HG03095 (cell line): Measurements from ENCODE around the gene NRF1.

Experiments
- ATAC-seq: cut with Tn5 transposase; IDR thresholded peaks from one replicate; pipeline ENCODE4 v1.9.1; 2021; ENCODE audit warnings: moderate library complexity; ENCODE audit not compliant: unreplicated experiment

NRF1 gene

DNA sequence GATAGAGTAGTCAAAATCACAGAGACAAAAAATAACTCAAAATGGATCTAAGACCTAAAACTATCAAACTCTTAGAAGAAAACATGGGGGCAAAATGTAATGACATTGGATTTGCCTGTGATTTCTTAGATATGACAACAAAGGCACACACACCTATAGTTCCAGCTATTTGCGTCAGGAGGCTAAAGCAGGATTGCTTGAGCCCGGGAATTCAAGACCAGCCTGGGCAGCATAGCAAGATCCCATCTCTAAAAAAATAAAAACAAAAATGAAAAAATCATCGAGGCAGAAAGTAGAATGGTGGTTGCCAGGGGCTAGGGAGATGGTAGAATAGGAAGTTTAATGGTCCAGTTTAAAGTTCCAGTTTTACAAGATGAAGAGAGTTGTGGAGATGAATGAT is 113.3 kb downstream of the NRF1 start:
- ATAC-seq, result no peak

DNA sequence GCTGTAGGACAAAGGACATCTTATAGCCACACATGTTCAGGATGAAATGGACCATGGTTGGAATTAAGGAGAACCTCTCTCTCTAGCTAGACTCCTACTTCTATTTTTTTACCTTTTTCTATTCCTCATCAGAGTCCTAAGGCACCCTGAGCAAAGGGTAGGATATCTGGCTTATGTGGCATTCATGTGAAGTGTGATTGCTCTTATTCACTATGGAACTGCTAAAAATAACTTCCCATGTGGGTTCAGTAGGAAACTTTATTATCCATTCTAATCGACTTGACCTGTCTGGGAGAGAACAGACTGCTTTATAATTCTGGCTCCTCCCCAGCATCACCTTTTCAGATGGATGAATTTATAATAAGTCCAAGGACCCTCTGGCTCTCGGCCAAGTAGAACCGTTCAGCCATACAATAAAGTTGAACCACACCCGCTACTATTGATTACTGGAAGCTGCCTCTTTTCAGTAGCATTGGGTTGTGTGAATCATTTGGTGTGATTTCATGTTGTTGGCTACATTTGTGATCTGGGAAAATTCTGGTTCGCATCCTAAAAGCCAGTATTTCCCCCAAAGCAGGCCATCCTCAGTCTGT is 117.5 kb downstream of the NRF1 start:
- ATAC-seq, result no peak

DNA sequence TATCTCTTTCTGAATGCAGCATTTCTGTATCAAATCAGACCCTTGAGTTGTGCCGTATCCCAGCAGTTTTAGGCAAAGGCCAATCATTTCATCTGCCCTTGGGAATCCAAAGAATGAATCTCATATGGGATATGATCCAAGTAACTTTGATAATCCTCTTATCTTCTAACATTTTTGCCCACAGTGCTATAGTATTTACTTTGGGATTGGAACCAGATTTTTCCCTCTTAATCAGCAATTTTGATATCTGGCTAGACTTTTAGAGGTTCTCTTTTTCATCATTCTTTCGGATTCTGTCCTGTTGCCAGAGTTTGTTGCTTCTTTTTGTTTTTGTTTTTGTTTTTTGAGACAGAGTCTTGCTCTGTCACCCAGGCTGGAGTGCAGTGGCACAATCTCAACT is 118.0 kb downstream of the NRF1 start:
- no peak for ATAC-seq

DNA sequence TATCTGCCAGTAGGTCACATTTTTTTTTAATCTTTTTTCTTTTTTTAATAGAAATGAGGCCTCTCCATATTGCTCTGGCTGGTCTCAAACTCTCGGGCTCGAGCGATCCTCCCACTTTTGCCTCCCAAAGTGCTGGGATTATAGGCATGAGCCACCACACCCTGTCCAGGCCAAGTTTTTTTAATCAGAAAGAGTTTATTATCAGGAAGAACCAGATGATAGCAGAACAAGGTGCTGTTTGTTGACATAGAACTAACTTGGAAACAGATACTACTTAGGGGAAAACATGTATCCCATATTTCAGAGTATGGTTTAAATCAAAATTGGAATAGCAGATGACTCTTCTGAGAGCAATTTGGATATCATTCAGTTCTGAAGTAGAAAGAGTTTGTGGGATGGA is 118.6 kb downstream of the NRF1 start:
- no peak for ATAC-seq

DNA sequence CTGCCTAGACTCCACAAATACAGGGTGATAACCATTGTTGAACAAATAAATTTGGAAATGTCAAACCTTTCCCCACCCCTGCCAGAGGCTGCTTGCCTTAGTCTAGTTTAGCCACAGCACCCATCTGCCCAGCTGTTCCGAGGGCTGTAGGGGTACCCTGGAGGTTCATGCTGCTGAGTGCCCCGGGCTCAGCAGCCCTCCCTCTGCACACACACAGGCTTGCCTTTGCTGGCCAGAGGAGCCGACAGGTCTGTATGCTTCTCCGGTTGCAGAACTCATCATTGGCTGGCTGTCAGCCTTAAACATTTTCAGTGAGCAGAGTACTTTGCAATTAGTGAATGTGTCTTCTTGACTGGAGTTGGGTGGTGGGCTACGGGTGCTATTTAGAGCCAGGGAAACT is 122.9 kb downstream of the NRF1 start:
- ATAC-seq, result no peak

DNA sequence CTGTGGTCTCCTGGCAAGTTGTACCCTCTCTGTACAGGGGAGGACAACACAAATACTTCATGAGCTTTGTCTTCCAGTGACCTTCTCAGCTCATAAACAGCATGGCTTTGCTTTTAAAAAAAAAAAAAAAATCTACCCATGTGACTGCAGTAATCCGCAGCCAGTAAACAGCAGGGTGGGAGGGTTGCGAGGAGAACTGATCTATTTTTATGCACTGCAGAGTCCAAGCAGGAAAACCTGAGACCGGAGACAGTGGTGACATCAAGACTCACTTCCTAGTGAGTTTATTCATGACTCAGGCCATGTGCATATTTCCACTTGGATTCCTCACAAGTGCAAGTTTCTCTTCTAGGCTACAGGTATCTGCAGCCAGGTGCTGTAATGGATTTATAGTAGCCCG is 127.9 kb downstream of the NRF1 start:
- ATAC-seq, result no peak

DNA sequence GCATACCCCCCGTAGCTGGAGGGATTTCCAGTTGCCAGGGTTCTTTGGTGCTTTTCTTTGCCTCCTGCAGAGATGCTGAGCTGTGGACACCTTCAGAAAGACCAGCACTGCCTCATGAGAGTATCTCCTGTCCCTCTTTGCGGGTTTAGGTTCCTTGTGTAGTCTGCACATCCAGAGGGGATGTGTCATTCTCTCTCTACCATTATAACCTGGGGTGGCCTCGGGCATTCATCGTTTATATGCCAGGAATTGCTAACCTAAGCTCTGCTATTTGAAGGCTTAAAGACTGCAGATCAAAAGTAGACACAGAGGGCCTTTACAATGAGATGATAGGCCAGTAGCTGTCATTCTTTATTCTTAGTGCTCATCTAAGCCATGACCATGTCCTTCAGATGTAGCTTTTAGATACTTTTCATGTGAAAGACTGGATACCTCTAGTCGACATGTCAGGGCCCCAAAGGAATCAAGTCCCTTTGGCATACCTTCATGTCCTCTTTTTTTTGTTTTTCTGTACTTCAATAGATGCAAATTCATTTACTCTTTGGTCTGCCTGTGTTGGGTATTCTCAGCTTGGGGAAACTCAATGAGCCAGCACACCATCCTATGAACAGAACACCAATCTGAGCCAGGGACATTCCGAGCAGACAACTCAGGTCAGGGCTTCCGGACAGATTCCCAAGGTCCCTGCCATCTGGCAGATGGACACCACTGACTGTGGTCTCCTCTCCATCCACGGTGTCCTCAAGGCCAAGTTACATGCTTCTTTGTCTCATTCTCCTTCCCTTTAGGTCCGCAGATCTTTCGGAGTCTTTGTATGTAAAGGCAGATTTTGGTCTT is 129.3 kb downstream of the NRF1 start:
- ATAC-seq, result no peak

DNA sequence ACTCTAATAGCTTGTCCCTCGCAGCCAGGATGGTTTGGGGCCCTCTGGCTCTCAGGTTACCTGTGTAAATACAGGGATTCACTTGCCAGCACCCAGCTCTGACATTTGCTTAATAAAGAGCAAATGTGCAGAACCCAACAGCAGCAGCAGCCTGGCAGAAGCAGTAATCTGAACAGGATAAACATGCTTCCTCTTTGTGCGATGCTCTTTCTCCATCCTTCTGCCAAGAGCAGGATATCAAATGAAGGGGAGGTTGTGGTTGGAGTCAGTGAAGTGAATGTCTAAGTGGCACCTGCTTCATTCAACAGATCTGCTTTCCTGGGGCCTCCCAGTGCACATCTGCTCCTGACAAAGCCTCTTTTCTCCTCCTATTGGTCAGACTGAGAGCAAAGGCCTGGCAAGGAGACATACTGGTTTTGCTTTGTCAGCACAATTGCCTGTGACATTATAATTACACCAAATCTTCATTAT is 130.3 kb downstream of the NRF1 start:
- ATAC-seq, result no peak

DNA sequence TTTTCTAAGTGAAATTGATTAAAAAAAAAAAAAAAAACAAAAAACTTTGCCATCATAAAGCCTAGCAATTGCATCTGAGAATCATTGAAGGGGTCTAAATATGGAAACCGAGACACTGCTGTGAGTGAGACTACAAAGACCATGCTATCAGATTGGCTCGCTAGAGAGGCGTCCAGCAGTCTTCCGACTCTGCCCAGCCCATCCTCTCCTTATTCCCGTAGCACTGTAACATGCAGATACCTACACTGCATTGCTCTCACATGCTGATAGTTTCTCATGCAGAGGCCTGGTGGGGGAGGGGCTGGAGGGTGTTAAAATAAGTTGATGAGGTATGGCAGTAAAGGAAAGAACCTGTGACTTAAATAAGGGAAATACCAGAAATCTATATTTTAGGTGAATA is 130.7 kb downstream of the NRF1 start:
- ATAC-seq, result no peak

DNA sequence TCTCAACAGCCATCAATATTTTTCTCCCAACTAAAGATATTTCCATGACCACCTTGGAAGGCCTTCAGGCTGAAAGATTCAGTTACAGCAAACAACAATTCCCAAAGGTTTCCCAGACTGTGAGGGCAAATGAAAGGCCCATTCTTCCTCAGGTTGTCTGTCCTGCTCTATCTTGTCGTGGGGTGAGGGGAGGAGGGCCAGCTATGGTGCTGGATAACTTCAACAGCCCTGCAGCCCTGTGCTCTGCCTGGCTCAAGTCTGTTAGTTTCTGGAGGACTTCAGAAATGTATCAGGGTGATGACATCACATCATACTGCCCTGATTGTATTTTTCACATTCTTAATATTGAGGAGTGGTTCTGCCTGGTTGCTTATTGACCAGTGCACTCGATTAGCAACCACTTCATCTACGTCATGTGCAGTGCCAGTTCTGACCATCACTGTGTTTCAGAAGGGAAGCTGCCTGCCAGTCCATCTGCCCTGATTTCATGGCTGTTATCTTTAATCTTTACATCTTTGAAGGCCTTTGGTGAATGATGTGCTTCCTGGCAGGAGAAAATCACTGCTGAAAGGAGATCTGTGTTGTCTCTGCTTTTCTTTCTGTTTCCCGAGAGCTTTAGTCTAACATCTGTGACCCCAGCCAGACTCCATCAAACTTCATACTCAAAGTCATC is 135.5 kb downstream of the NRF1 start:
- ATAC-seq, result no peak

DNA sequence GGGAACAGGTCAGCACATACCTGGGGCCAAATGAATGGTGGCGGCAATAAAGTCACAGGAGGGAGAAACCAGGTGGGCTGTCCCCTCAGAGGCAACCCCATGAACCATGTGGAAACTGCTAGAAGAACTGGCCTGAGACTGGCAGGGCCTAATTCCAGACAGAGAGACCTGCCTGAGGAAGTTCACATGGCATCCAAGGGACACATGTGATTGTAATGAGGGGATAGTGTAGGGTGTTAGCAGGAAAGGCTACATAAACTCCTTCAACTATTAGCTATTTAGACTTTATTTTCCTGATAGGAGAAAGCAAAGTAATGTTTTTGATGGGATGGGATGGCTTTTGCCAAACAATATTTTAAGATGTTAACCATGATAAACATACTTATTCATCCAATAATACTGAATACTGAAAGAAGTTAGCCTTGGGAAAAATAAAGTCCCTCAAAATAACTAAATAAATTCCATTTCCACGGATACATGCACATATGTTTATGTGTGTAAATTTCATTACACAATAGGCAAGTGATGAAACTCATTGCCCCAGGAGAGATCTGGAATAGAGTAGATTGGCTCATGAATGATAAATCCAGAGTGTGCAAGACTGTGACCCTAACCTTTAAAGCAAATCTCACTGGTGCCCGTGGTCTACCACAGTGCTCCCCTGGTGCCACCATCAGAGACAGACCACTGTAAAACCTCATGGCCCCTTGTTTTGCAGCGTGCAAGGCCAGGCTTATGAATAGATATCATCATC is 137.0 kb downstream of the NRF1 start:
- no peak for ATAC-seq

DNA sequence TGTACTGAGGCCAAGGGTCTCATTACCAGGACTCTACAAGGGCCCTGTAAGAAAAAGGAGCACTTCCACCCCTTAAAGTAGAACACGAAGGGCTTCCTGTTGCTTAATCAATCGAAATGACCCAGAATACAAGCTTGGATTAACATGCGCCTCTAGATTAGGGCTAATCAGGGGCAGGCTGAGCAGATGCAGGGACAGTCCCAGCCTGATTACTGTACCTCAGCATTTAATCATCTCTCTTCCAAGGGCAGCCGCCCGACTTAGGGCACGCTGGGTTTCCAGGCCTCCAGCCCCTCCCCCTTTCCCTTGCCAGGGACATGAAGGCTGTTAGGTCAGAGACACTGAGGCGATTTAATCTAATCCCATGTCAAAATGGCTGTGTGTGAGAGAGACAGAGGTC is 138.6 kb downstream of the NRF1 start:
- ATAC-seq, result no peak

DNA sequence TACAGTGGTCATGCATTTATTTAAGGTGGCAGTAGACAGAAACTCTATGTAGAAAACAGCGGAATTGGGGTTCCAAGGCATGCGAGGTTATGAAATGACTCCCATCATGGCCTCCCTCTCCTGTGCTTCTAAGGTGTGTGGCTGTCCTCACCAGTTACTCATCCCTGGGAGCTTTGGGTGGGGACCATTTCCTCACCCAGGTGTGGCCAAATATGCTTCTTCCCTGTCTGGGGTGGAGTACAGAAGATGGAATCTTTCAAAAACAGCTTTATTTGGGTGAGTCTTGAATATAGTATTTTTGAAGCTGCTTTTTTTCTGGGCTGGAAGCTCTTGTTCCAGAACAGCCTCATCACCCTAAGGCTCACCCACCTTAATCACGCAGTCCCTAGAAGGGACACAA is 139.0 kb downstream of the NRF1 start:
- no peak for ATAC-seq

DNA sequence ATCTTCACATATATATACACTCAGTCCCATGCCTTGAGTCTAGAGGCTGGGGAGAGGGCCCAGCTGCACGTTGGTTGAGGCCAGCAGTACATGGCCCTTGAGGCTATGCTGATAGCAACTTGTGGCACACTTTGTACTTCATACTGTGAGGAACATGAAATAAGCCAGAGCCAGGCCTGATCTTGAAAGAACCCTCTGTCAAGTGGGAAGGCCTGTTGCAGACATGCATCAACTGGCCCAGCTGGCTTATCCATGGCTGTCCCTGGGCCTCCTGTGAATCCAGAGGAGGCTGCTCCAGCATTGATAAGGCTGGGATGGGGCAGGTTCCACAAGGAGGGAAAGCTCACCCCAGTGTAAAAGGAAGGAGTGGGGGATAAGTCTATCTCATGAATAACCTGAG is 140.4 kb downstream of the NRF1 start:
- ATAC-seq, result no peak

DNA sequence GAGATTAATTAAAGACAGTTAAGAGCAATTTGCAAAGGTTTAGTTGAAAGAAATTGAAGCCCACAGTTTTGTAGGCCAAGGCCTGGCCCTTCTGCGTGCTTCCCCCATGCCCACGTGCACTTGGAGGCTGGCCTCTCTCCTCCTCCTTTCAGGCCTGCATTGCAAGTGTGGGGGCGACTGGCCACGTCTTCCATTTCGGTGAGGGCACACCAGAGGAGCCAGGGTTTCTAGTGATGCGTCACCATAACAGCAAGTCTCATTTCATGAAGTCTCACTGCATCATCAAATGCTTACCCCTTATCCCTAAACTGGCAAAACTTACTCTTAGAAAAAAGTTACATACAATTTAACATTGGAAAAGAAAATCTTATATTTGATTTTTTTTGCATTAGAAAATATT is 141.2 kb downstream of the NRF1 start:
- no peak for ATAC-seq

DNA sequence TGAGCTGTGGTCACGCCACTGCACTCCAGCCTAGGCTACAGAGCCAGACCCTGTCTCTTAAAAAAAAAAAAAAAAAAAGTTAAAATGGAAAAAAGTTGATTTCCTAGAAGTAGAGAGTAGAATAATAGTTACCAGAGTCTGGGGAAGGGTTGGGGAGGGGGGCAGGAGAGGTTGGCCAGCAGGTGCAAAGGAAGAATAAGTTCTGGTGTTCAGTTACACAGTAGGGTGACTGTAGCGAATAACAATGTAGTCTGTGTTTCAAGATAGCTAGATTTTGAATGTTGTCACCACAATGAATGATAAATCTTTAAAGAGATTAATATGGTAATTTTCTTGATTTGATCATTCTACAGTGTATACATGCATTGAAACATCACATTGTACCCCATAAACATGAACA is 142.9 kb downstream of the NRF1 start:
- no peak for ATAC-seq

DNA sequence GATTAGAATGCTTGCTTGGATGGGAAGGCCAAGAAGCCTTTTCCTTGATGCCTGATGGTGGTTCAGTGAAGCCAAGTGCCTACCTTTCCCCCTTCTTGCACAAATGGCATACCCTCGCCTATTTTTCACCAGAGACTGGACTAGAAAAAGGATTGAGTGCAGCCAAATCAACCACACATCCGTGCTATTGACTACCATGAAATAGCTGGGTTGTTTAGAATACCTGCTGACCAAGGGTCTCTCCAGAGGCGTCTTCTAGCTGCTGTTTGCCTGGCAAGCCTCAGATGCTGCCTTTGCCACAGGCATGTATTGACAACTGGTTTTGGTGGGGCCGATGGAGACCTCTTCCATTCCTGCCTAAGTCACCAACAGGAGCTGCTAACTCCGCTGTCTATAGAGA is 146.5 kb downstream of the NRF1 start:
- ATAC-seq, result no peak

DNA sequence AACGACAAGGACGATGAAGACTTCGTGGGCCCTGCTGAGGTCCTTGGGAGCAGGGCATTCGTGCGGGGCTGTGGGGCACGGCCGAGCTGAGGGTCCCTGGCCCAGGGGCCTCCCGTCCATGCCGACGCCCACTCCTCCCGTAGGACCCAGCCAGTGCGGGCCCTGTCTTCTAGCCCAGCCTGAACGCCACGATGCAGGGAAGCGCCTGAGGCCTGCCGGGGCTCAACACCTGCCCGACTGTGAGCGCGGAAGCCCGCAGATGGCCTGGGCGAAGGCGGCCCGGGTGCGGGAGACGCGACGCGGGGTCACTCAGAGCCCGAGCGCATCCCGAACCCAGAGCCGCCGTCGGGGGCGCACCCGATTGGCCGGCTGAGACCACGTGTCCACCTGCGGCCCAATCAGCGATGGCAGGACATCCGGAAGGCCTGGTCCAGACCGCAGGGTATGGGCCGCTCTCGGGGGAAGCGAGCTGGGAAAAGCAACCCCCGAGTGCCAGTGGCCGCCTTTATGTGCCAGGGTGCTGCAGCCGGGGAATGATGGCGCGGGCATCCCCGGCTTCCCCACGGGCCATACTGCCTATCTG is 151.0 kb downstream of the NRF1 start:
- no peak for ATAC-seq

DNA sequence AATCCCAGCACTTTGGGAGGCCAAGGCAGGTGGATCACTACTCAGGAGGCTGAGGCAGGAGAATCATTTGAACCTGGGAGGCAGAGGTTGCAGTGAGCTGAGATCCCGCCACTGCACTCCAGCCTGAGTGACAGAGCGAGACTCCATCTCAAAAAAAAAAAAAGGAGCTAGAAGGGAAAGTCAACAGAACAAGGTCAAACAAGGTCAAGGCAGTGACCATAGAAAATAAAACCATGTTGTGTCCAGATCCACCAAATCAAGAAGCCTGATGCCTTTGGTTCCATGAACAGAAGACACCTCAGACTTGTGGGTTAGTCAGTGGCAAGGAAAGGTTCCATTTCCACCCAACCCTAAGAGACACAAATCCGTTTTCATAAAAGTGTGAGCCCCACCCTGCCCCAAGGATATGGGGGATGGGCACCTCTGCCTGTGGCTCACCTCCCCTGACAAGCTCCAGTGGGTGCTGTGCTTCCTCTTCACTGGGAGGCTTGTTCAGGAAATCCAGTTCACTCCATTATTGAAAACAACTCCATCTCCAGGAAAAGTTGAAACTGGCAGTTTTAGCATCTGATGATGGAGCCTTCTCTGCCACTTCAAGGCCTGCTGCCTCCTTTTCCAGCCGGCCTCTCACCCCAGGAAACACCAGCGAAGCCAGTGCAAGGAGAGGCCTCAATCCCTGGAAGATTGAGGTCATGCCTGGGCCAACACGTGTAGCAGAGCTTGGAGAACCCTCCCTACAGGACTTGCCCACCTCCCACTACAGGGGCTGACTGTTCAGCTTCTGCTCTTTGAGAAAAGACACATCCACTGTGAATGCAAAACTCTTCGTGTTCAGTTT is 152.9 kb downstream of the NRF1 start:
- ATAC-seq, result no peak

DNA sequence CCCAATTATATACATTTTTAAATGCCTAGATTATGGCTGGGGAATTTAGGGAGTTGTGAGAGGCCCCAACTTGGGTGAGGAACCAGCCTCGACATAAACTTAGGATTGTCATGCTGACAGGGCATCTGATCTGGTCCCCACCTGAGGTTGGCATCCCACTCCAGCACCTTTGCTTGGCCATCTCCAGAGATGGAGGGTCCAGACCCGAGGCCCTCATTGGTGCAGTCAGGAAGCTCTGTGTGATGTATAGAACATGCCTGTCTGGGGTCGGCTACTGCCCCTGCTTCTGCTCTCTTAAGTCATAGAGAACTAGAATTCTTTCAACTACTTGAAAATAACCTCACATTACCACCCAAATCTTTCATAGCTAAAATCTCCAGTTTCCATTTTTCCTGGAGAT is 153.8 kb downstream of the NRF1 start:
- ATAC-seq, result no peak
